NCI-H1694 treated with DMSO at 0.1 percent for 48 hours (cell line): ENCODE results near the gene SLC38A2.

Source experiments
- DNase-seq: peaks from one replicate; lab custom pipeline; 2025; lab: John Stamatoyannopoulos, UW

Gene SLC38A2

GRCh38 chr12:46391630-46392029 is 19.1 kb upstream of the SLC38A2 start:
- no peak for DNase-seq

- DNase-seq = no peak
These were observed 18.3 kb upstream of the SLC38A2 start for GRCh38 chr12:46390881-46391280.

GRCh38 chr12:46390304-46390703 is 17.7 kb upstream of the SLC38A2 start:
- no peak for DNase-seq

- DNase-seq = no peak
These were observed 16.6 kb upstream of the SLC38A2 start for GRCh38 chr12:46389031-46389616.

- DNase-seq = no peak
These were observed 16.0 kb upstream of the SLC38A2 start for GRCh38 chr12:46388427-46389021.

GRCh38 chr12:46387670-46388069 is 15.1 kb upstream of the SLC38A2 start:
- DNase-seq = no peak

GRCh38 chr12:46386877-46387629 is 14.5 kb upstream of the SLC38A2 start:
- no peak for DNase-seq

- no peak for DNase-seq
These were observed 13.8 kb upstream of the SLC38A2 start for GRCh38 chr12:46386360-46386867.

- no peak for DNase-seq
These were observed 12.9 kb upstream of the SLC38A2 start for GRCh38 chr12:46385438-46385837.

- no peak for DNase-seq
These were observed 12.1 kb upstream of the SLC38A2 start for GRCh38 chr12:46384451-46385309.

GRCh38 chr12:46383654-46384450 is 11.3 kb upstream of the SLC38A2 start:
- peak; percentile 38 for DNase-seq

GRCh38 chr12:46382964-46383653 is 10.5 kb upstream of the SLC38A2 start:
- peak; percentile 81 for DNase-seq

GRCh38 chr12:46382408-46382963 is 9.9 kb upstream of the SLC38A2 start:
- DNase-seq = no peak

- no peak for DNase-seq
These were observed 8.3 kb upstream of the SLC38A2 start for GRCh38 chr12:46380881-46381280.

GRCh38 chr12:46380022-46380796 is 7.6 kb upstream of the SLC38A2 start:
- no peak for DNase-seq

GRCh38 chr12:46379352-46379751 is 6.8 kb upstream of the SLC38A2 start:
- DNase-seq = no peak

GRCh38 chr12:46378530-46378929 is 6.0 kb upstream of the SLC38A2 start:
- no peak for DNase-seq

GRCh38 chr12:46377678-46378077 is 5.1 kb upstream of the SLC38A2 start:
- no peak for DNase-seq

- DNase-seq = no peak
These were observed 4.0 kb upstream of the SLC38A2 start for GRCh38 chr12:46376579-46376978.

GRCh38 chr12:46374711-46375110 is 2.1 kb upstream of the SLC38A2 start:
- no peak for DNase-seq
